ENCODE data around the gene SPATA7.

The SPATA7 gene

GRCh38 chr14:88478931-88479330 lies 93.5 kb downstream of the SPATA7 start:
- DNase-seq (ENCODE audit: extremely low read depth, low read depth) = no peak
- TF ChIP-seq, protein P1, sequence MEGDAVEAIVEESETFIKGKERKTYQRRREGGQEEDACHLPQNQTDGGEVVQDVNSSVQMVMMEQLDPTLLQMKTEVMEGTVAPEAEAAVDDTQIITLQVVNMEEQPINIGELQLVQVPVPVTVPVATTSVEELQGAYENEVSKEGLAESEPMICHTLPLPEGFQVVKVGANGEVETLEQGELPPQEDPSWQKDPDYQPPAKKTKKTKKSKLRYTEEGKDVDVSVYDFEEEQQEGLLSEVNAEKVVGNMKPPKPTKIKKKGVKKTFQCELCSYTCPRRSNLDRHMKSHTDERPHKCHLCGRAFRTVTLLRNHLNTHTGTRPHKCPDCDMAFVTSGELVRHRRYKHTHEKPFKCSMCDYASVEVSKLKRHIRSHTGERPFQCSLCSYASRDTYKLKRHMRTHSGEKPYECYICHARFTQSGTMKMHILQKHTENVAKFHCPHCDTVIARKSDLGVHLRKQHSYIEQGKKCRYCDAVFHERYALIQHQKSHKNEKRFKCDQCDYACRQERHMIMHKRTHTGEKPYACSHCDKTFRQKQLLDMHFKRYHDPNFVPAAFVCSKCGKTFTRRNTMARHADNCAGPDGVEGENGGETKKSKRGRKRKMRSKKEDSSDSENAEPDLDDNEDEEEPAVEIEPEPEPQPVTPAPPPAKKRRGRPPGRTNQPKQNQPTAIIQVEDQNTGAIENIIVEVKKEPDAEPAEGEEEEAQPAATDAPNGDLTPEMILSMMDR (IDR thresholded peaks at IDR 0.05; ENCODE audit: low read depth, low read length, missing control alignments) = no peak
- H3K4me3 ChIP-seq (replicated peaks; ENCODE audit: low read depth, low read length) = no peak overlapping the region

DNA sequence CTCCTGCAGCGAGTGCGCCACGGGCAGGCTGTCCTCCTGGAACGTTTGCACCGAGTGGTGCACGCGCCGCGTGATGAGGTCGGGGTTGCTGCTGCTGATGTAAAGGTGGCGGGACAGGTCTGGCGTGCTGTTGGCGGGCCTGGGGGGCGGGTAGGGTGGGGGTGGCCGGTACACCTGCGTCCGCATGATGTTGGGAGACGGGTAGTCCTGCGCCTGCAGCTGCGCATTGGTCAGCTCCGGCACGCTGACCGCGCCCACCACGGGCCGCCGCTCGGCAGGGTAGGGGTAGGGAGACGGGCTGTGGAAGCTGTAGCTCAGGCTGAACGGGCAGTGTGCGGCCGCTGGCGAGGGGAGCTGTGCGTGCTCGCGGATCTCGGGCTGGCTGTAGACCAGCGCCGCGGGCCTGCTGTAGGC lies 94.1 kb downstream of the SPATA7 start:
- TF ChIP-seq, protein P1 (IDR thresholded peaks at IDR 0.05; ENCODE audit: low read depth, low read length, missing control alignments) = no peak
- DNase-seq (ENCODE audit: extremely low read depth, low read depth) = no peak
- no peak overlapping the region for H3K4me3 ChIP-seq (replicated peaks; ENCODE audit: low read depth, low read length)

GRCh38 chr14:88481059-88481458 lies 95.6 kb downstream of the SPATA7 start:
- DNase-seq (ENCODE audit: extremely low read depth, low read depth) = no peak
- TF ChIP-seq, protein P1 (IDR thresholded peaks at IDR 0.05; ENCODE audit: low read depth, low read length, missing control alignments) = no peak
- no peak overlapping the region for H3K4me3 ChIP-seq (replicated peaks; ENCODE audit: low read depth, low read length)

- TF ChIP-seq, protein P1 (IDR thresholded peaks at IDR 0.05; ENCODE audit: low read depth, low read length, missing control alignments) = no peak
- no peak for DNase-seq (ENCODE audit: extremely low read depth, low read depth)
- no peak overlapping the region for H3K4me3 ChIP-seq (replicated peaks; ENCODE audit: low read depth, low read length)
These were observed 96.3 kb downstream of the SPATA7 start for GRCh38 chr14:88481794-88482193.

DNA sequence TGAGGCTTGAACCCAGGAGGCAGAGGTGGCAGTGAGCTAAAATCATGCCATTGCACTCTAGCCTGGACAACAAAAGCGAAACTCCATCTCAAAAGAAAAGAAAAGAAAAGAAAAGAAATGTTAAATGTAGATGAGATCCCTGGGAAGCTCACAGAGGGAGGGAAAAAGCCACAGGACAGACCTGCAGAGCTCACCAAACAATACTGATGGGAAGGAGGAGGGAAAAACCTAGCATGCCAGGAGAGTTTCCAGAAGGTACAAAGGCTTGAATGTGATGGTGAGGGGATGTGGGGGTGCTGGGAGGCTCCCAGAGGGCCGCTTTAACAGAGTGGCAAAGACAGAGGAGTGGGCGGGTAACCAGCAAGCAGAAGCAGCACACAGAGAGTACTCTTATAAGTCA lies 97.1 kb downstream of the SPATA7 start:
- TF ChIP-seq, protein P1 (IDR thresholded peaks at IDR 0.05; ENCODE audit: low read depth, low read length, missing control alignments) = no peak

More for the DNA sequence above, 97.1 kb downstream of the SPATA7 start:
- no peak overlapping the region for H3K4me3 ChIP-seq (replicated peaks; ENCODE audit: low read depth, low read length)
- DNase-seq (ENCODE audit: extremely low read depth, low read depth) = no peak

All from HFF-Myc (cell line).